Parathyroid adenoma (tissue), 2 donors: ENCODE data around the gene ANKS4B.

Experiments used
- H2AFZ ChIP-seq: fragments of 300-600 bp; sonication (generic); one replicate; pipeline ENCODE4 v1.7.0; 2017; ENCODE audit warnings: antibody characterized with exemption, mild to moderate bottlenecking
- H3K27ac ChIP-seq: fragments of 300-600 bp; sonication (generic); one replicate; pipeline ENCODE4 v1.7.0; 2017
- H3K27me3 ChIP-seq: fragments of 300-600 bp; sonication (generic); one replicate; pipeline ENCODE4 v1.7.0; 2017; ENCODE audit warnings: low read length; ENCODE audit not compliant: control insufficient read depth, insufficient read depth
- H3K36me3 ChIP-seq: fragments of 300-600 bp; sonication (generic); one replicate; pipeline ENCODE4 v1.7.0; 2017; ENCODE audit warnings: low read length; ENCODE audit not compliant: control insufficient read depth, insufficient read depth
- H3K4me1 ChIP-seq: fragments of 300-600 bp; sonication (generic); one replicate; pipeline ENCODE4 v1.7.0; 2017; ENCODE audit warnings: control low read depth
- H3K4me2 ChIP-seq: fragments of 300-600 bp; sonication (generic); one replicate; pipeline ENCODE4 v1.7.0; 2017; ENCODE audit warnings: low read length
- H3K4me3 ChIP-seq: fragments of 300-600 bp; sonication (generic); one replicate; pipeline ENCODE4 v1.7.0; 2017; ENCODE audit warnings: low read depth, low read length
- H3K79me2 ChIP-seq: fragments of 300-600 bp; sonication (generic); one replicate; pipeline ENCODE4 v1.7.0; 2017; ENCODE audit warnings: control low read depth
- H3K9ac ChIP-seq: fragments of 300-600 bp; sonication (generic); one replicate; pipeline ENCODE4 v1.7.0; 2017; ENCODE audit warnings: mild to moderate bottlenecking
- H3K9me3 ChIP-seq: fragments of 300-600 bp; sonication (generic); one replicate; pipeline ENCODE4 v1.7.0; 2017; ENCODE audit warnings: low read length; ENCODE audit not compliant: control insufficient read depth
- TF ChIP-seq, protein P1 (sequence below): fragments of 300-600 bp; sonication (generic); IDR thresholded peaks from one replicate; pipeline ENCODE4 v1.7.0; 2017; ENCODE audit warnings: antibody characterized with exemption, mild to moderate bottlenecking
- donor health status: primary hyperparathyroidism.

ANKS4B gene

DNA sequence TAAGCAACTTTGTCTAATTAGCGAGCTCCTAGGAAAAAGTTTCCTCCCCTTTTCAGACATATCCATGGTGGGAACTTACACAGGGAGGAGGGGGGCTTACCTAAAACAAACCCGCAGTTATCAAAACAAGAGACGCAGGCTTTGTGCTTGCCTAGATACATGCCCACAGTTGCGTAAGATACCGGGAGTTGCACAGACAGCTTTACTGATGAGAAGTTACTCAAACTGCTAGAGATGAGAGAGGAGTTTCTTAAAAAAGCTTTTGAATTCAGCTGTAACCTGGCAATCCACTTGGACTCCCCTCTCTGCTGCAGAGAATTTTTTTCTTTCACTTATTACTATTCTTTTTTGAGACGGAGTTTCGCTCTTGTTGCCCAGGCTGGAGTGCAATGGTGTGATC, 15.3 kb upstream of the ANKS4B start:
- no peaks in the 10 kb centered on the region for H3K27me3 ChIP-seq
- no peaks in the 10 kb centered on the region for H3K4me1 ChIP-seq
- TF ChIP-seq, protein P1, sequence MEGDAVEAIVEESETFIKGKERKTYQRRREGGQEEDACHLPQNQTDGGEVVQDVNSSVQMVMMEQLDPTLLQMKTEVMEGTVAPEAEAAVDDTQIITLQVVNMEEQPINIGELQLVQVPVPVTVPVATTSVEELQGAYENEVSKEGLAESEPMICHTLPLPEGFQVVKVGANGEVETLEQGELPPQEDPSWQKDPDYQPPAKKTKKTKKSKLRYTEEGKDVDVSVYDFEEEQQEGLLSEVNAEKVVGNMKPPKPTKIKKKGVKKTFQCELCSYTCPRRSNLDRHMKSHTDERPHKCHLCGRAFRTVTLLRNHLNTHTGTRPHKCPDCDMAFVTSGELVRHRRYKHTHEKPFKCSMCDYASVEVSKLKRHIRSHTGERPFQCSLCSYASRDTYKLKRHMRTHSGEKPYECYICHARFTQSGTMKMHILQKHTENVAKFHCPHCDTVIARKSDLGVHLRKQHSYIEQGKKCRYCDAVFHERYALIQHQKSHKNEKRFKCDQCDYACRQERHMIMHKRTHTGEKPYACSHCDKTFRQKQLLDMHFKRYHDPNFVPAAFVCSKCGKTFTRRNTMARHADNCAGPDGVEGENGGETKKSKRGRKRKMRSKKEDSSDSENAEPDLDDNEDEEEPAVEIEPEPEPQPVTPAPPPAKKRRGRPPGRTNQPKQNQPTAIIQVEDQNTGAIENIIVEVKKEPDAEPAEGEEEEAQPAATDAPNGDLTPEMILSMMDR: no peak
- no peaks in the 10 kb centered on the region for H3K9me3 ChIP-seq
- no peaks in the 10 kb centered on the region for H3K36me3 ChIP-seq
- H3K4me2 ChIP-seq: no peak overlapping the region
- no peaks in the 10 kb centered on the region for H3K79me2 ChIP-seq
- no peak overlapping the region for H3K27ac ChIP-seq
- no peak overlapping the region for H3K4me3 ChIP-seq
- H3K9ac ChIP-seq: no peak overlapping the region
- no peak overlapping the region for H2AFZ ChIP-seq

DNA sequence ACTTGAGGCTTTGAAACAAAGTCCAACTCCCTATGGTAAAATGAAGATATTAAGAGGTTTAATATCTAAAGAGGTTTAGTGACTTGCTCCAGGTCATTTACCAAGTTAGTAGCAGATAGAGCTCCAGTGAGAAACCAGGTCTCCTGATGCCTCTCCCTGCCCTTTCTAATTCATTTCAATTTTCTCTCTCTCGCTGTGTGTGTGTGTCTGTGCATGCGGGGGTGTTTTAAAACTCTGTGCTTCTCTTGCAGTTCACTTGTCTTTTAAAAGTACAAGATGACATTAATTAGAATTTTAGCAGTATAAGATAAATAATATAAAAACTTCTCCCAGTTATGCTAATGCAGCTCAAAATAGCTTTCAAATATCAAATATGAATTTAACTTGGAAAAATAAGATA, 13.9 kb upstream of the ANKS4B start:
- Histone ChIP-seq H3K9me3 (no peaks in the 10 kb centered on the region), H3K4me1 (no peaks in the 10 kb centered on the region), H3K36me3 (no peaks in the 10 kb centered on the region), H3K79me2 (no peaks in the 10 kb centered on the region), H3K9ac (no peak overlapping the region), H3K4me2 (no peak overlapping the region), H2AFZ (no peak overlapping the region), H3K4me3 (no peak overlapping the region), H3K27me3 (no peaks in the 10 kb centered on the region), H3K27ac (no peak overlapping the region)
- TF ChIP-seq, protein P1: no peak

DNA sequence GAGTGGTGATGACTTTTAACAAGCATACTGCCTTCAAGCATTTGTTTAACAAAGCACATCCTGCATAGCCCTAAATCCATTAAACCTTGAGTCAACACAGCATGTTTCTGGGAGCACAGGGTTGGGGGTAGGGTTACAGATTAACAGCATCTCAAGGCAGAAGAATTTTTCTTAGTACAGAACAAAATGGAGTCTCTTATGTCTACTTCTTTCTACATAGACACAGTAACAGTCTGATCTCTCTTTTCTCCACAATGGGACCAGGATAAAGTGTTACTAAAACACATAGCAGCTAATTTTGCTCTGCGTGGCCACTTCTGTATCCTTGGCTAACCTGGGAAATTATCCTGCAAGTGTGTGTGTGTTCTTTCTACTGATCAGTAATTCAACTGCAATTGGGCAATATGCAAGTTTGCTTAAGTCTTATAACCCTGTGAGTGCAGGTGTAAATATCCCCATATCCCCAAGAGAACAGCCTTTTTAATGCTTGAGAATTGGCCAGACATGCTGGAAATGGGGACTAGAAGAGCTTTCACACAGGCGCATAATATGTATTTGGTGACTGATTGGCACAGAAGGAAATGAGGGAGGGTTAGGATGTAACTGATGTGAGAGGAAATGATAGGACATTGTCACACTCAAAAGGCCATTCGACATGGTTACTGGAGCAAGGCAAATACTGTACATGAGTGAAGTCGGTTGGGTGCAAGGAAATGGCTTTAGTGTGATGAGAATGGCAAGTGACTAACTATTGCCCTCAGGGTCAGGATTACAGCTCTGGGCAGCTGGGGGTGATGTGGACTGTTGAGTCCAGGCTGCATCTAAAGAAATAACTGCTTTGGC, 10.8 kb upstream of the ANKS4B start:
- H3K9me3 ChIP-seq: no peaks in the 10 kb centered on the region
- H3K27ac ChIP-seq: no peak overlapping the region
- H3K4me3 ChIP-seq: no peak overlapping the region
- TF ChIP-seq, protein P1: no peak
- H3K9ac ChIP-seq: no peak overlapping the region
- no peaks in the 10 kb centered on the region for H3K36me3 ChIP-seq
- no peak overlapping the region for H3K4me2 ChIP-seq
- no peaks in the 10 kb centered on the region for H3K4me1 ChIP-seq
- H3K79me2 ChIP-seq: no peaks in the 10 kb centered on the region
- H3K27me3 ChIP-seq: no peaks in the 10 kb centered on the region
- no peak overlapping the region for H2AFZ ChIP-seq

DNA sequence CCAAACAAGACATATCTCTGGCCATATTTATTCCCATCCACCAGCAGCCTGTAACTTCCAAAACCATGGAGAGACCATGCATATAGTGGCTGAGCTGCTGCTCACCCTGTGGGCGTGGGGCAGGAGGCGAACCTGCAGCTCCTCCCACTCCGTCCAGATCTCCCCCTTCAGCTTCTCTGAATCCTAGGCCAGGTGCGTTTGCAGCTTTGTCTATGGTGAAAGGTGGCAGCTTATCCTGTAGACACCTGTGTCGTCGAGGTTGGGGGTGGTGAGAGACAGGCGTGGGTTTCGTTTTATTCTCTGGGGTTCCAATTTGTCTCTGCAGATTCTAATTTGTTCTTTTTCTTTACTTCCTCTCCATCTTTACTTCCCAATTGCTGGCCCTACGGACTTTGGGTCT, 9.7 kb upstream of the ANKS4B start:
- no peaks in the 10 kb centered on the region for H3K27me3 ChIP-seq
- H3K4me3 ChIP-seq: no peak overlapping the region
- H3K9ac ChIP-seq: no peak overlapping the region
- H3K36me3 ChIP-seq: no peaks in the 10 kb centered on the region
- no peaks in the 10 kb centered on the region for H3K79me2 ChIP-seq
- no peak overlapping the region for H2AFZ ChIP-seq
- H3K27ac ChIP-seq: no peak overlapping the region
- H3K4me1 ChIP-seq: no peaks in the 10 kb centered on the region
- H3K9me3 ChIP-seq: no peaks in the 10 kb centered on the region
- no peak overlapping the region for H3K4me2 ChIP-seq
- TF ChIP-seq, protein P1: no peak

DNA sequence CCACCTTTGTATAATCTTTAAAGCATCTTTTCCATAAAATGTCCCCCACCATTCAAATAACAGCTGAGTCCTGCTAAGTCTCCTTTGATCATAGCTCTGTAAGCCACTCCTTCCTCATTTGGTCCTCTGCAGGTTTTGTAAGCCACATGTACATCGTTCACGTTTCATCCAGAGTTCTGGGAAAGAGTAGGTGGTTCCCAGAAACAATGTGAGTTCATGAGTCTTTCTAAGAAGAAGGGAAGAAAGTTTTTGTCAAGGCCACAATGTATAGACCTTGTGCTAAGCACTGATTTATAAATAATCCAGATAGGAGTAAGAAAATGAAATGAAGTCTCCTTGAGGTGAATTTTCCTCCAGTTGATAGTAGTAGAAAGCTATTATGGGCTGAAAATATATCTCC, 8.7 kb upstream of the ANKS4B start:
- no peaks in the 10 kb centered on the region for H3K79me2 ChIP-seq
- H3K4me3 ChIP-seq: no peak overlapping the region
- no peaks in the 10 kb centered on the region for H3K27me3 ChIP-seq
- H2AFZ ChIP-seq: no peak overlapping the region
- H3K27ac ChIP-seq: no peak overlapping the region
- H3K4me1 ChIP-seq: no peaks in the 10 kb centered on the region
- TF ChIP-seq, protein P1: no peak
- no peak overlapping the region for H3K9ac ChIP-seq
- H3K9me3 ChIP-seq: no peaks in the 10 kb centered on the region
- H3K36me3 ChIP-seq: no peaks in the 10 kb centered on the region
- H3K4me2 ChIP-seq: no peak overlapping the region
